Measurements from ENCODE around the gene LRRC14B.

LRRC14B gene

DNA sequence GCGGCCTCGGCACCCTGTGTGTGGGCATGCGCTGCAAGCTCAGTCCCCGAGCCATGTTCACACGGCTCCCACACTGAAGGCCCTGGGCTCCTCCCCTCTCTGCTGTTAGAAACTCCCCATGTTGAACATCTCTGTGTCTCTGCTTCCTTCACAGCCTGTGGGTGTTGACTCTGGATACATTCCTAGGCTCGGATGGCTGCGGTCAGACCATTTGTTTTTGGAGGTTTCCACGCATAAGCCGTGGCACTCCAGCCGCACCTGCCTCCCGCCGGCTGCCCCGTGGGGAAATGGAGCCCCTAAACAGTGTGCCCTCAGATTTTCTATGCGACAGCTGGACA, 31.2 kb upstream of the LRRC14B start:
- TF ChIP-seq, protein P1, sequence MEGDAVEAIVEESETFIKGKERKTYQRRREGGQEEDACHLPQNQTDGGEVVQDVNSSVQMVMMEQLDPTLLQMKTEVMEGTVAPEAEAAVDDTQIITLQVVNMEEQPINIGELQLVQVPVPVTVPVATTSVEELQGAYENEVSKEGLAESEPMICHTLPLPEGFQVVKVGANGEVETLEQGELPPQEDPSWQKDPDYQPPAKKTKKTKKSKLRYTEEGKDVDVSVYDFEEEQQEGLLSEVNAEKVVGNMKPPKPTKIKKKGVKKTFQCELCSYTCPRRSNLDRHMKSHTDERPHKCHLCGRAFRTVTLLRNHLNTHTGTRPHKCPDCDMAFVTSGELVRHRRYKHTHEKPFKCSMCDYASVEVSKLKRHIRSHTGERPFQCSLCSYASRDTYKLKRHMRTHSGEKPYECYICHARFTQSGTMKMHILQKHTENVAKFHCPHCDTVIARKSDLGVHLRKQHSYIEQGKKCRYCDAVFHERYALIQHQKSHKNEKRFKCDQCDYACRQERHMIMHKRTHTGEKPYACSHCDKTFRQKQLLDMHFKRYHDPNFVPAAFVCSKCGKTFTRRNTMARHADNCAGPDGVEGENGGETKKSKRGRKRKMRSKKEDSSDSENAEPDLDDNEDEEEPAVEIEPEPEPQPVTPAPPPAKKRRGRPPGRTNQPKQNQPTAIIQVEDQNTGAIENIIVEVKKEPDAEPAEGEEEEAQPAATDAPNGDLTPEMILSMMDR (IDR thresholded peaks at IDR 0.05; ENCODE audit: borderline replicate concordance, insufficient read depth, low read depth, low read length): no peak
- no peak overlapping the region for H3K4me3 ChIP-seq (ENCODE audit: low read depth, low read length)

DNA sequence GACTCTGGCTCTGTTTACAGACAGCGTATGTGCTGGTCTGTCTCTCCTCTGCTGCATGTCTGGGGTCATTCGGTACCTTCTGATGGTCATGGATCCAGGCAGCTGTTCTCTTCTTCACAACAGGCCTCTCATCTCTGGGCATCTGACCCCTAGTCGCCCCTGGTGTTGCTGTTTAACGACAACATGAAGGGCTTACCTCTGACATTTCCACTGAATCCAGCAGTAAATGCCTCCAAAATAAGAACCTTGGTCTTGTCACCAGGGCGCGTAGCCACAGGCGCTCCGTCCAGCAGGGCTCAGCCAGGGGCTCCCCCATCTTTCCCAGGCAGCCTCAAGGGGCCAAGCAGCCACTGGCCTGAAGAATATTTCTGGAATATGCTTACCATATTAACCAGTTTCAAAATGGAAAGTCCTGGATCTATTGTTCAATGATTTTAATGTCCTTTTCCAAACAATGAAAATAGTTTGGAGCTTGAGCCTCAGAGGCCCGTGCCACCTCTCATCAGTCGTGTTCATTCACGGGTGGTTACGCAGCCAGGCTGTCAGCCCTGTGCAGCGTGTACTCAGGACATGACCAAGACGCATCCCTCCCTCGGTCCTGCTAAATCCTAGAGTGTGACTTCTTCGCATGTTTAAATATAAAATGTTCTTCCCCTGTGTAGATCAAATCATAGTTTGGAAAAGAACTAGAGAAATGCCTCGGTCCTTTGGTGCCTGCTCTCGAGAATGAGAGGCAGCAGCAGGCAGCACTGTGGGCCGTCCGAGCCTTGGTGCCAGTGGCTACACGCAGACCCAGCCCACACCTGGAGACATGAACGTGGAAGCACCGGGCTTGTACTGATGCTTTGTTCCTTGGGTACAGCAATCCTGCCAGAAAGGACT, 30.1 kb upstream of the LRRC14B start:
- TF ChIP-seq, protein P1 (IDR thresholded peaks at IDR 0.05; ENCODE audit: borderline replicate concordance, insufficient read depth, low read depth, low read length): no peak
- H3K4me3 ChIP-seq (ENCODE audit: low read depth, low read length): no peak overlapping the region

DNA sequence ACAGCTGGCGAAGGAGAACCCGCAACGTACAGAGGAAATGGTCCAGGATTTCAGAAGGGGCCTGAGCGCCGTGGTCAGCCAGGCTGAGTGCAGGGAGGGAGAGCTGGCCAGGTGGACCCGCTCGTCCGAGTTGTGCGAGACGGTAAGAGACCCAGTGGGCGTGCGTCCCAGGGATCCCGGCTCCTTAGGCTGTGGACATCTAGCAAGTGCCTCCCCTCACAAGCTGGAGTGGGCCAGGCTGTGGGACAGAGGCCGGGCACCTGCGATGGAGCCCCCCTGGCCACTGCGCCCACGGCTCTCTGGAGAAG, 29.5 kb upstream of the LRRC14B start:
- H3K4me3 ChIP-seq (ENCODE audit: low read depth, low read length): no peak overlapping the region
- TF ChIP-seq, protein P1 (IDR thresholded peaks at IDR 0.05; ENCODE audit: borderline replicate concordance, insufficient read depth, low read depth, low read length): no peak

- TF ChIP-seq, protein P1 (IDR thresholded peaks at IDR 0.05; ENCODE audit: borderline replicate concordance, insufficient read depth, low read depth, low read length): no peak
- no peak overlapping the region for H3K4me3 ChIP-seq (ENCODE audit: low read depth, low read length)
These were observed 29.1 kb upstream of the LRRC14B start for GRCh38 chr5:162190-162564.

GRCh38 chr5:162565-163337, 28.5 kb upstream of the LRRC14B start:
- H3K4me3 ChIP-seq (ENCODE audit: low read depth, low read length): no peak overlapping the region
- TF ChIP-seq, protein P1 (IDR thresholded peaks at IDR 0.05; ENCODE audit: borderline replicate concordance, insufficient read depth, low read depth, low read length): no peak

- TF ChIP-seq, protein P1 (IDR thresholded peaks at IDR 0.05; ENCODE audit: borderline replicate concordance, insufficient read depth, low read depth, low read length): no peak
- no peak overlapping the region for H3K4me3 ChIP-seq (ENCODE audit: low read depth, low read length)
These were observed 28.0 kb upstream of the LRRC14B start for GRCh38 chr5:163338-163620.

DNA sequence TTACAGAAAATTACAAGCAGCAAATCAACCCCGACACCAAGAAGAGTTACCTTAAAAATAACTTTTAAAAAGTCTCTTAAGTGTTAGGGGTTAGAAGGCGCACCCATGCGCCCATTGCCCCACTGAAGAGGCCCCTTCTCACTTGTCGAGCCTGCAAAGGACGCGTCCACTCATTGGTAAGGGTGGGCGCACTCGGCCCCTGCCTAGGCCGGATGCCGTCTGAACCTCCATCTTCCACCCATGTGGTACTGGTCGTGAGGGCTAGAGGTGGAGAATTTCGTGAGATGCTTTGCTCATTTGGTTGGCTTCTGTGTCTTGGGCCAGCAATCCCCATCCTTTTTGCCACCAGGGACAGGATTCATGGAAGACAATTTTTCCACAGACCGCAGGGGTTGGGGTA, 27.5 kb upstream of the LRRC14B start:
- no peak overlapping the region for H3K4me3 ChIP-seq (ENCODE audit: low read depth, low read length)
- TF ChIP-seq, protein P1 (IDR thresholded peaks at IDR 0.05; ENCODE audit: borderline replicate concordance, insufficient read depth, low read depth, low read length): no peak
